ENCODE results near the gene CTCF.
A peak's percentile ranks its signal among the peaks of the same experiment; 100 is the strongest.

The CTCF gene

DNA sequence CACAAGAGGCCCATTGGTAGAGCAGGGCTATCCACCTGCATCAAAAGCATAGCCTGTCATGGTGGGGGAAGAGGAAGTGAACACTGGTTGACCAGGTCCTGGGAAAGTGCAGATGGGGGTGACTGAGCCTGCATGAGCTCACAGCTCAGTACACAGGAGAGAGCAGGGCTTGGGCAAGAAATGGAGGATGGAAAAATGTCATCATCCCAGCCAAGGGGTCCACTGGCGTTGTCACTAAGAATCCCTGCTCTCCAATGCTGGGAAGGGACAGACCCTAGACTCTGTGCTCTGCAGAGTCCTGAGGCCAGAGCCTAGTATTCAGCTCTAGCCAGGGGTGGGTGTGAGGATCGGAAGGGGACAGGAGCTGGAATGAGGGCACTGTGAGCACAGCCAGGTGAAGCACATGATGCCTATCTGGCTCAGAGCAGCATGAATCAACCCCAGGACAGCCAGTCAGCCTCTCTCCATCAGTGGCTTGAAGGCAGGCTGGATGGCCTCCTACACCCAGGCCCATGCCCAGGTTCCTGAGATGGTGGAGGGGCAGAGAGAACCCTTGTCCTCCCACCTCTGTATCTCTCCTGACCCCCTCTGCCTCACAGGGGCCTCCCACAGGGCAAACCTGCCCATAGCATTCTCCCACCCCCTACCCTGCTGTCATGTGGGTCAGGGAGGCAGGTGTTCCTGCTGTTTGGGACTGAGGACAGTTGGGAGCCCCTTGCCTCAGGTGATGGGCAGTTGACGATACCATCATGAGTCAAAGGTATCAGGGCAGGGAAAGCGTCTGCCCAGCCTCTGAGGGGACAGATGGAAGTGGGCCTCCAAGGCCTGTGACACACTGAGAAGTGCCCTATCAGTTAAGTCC lies 13.8 kb upstream of the CTCF start:
- Histone ChIP-seq H3K4me3 (ENCODE audit: low read depth in 1 of 2, low read length in 2 of 2) (no peak overlapping the region), H3K27me3 (ENCODE audit: control insufficient read depth in 1 of 2, insufficient read depth in 2 of 2, low read length in 2 of 2) (no peaks in the 10 kb centered on the region), H3K9me3 (ENCODE audit: control insufficient read depth in 1 of 2, low read length in 2 of 2) (no peaks in the 10 kb centered on the region), H3K4me1 (ENCODE audit: control insufficient read depth in 1 of 2, insufficient read depth in 2 of 2, low read length in 2 of 2) (peaks cover 21 to 28% of the 10 kb centered on the region in 2 donors), H3K27ac (ENCODE audit: low read depth, low read length) (no peak overlapping the region), H3K9ac (ENCODE audit: low read depth in 1 of 2, low read length in 2 of 2) (peak overlapping the region in 1 of 2 donors; percentile 29), H3K36me3 (ENCODE audit: control insufficient read depth in 1 of 2, insufficient read depth in 2 of 2, low read length in 2 of 2) (peaks cover 0 to 12% of the 10 kb centered on the region in 2 donors)

DNA sequence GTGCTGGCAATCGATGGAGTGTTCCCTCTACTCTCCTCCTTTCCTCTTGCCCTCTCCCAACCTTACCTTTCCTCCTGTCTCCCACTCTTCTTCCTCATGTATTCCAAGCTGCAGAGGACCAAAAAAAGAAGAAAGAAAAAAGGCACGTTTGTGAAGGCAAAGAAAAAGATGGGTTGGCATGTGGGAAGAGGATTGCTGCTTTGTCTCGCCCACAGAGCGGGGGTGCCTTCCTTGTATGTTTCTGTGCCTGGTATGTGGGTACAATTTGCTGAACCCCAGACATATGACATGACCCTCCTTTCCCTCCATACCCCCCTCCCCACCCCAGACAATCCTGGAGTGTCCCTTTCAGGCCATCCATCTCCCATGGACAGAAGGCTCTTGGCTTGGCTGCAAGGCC lies 13.1 kb upstream of the CTCF start:
- Histone ChIP-seq H3K36me3 (ENCODE audit: control insufficient read depth in 1 of 2, insufficient read depth in 2 of 2, low read length in 2 of 2) (peaks cover 0 to 5% of the 10 kb centered on the region in 2 donors), H3K4me1 (ENCODE audit: control insufficient read depth in 1 of 2, insufficient read depth in 2 of 2, low read length in 2 of 2) (peaks cover 21 to 28% of the 10 kb centered on the region in 2 donors), H3K9ac (ENCODE audit: low read depth in 1 of 2, low read length in 2 of 2) (peak overlapping the region in 1 of 2 donors; percentile 29), H3K27ac (ENCODE audit: low read depth, low read length) (no peak overlapping the region), H3K4me3 (ENCODE audit: low read depth in 1 of 2, low read length in 2 of 2) (no peak overlapping the region), H3K9me3 (ENCODE audit: control insufficient read depth in 1 of 2, low read length in 2 of 2) (no peaks in the 10 kb centered on the region), H3K27me3 (ENCODE audit: control insufficient read depth in 1 of 2, insufficient read depth in 2 of 2, low read length in 2 of 2) (no peaks in the 10 kb centered on the region)

DNA sequence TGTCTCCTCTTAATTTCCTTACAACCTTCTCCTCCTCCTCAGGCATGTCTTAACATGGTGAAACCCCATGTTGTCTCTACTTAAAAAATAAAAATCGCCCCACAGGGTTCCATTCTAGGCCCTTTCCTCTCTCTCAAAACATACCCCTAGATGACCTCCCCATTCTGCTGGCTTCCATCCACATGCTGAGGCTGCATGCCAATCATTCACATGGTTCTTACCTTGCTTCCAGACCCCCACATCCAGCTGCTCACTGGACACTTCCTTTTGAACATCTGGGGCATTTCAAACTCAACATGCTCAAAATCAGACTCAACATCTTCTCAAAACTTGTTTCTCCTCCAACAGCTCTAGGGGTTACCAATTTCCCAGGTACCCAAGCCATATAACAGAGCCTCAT lies 12.4 kb upstream of the CTCF start:
- Histone ChIP-seq H3K27ac (ENCODE audit: low read depth, low read length) (no peak overlapping the region), H3K9me3 (ENCODE audit: control insufficient read depth in 1 of 2, low read length in 2 of 2) (no peaks in the 10 kb centered on the region)

DNA sequence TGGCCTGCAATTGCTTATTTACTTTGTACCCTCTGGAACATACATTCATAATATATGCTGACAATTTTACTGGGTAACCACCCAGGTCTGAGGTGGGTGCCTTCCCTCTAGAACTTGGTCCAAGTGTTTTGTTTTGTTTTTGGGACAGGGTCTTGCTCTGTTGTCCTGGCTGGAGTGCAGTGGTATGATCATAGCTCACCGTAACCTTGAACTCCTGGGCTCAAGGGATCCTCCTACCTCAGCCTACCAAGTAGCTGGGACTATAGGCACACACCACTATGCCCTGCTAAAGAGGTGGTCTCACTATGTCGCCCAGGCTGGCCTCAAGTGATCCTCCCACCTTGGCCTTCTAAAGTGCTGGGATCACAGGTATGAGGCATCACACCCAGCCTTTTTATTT lies 11.2 kb upstream of the CTCF start:
- H3K36me3 ChIP-seq (ENCODE audit: control insufficient read depth in 1 of 2, insufficient read depth in 2 of 2, low read length in 2 of 2), result peaks cover 0 to under 1% of the 10 kb centered on the region in 2 donors
- H3K9ac ChIP-seq (ENCODE audit: low read depth in 1 of 2, low read length in 2 of 2), result no peak overlapping the region
- no peak overlapping the region for H3K4me3 ChIP-seq (ENCODE audit: low read depth in 1 of 2, low read length in 2 of 2)
- H3K9me3 ChIP-seq (ENCODE audit: control insufficient read depth in 1 of 2, low read length in 2 of 2), result no peaks in the 10 kb centered on the region
- no peak overlapping the region for H3K27ac ChIP-seq (ENCODE audit: low read depth, low read length)
- H3K27me3 ChIP-seq (ENCODE audit: control insufficient read depth in 1 of 2, insufficient read depth in 2 of 2, low read length in 2 of 2), result no peaks in the 10 kb centered on the region
- peaks cover 21 to 27% of the 10 kb centered on the region in 2 donors for H3K4me1 ChIP-seq (ENCODE audit: control insufficient read depth in 1 of 2, insufficient read depth in 2 of 2, low read length in 2 of 2)

More for the DNA sequence above, 12.4 kb upstream of the CTCF start:
- peaks cover 21 to 28% of the 10 kb centered on the region in 2 donors for H3K4me1 ChIP-seq (ENCODE audit: control insufficient read depth in 1 of 2, insufficient read depth in 2 of 2, low read length in 2 of 2)
- peaks cover 0 to 5% of the 10 kb centered on the region in 2 donors for H3K36me3 ChIP-seq (ENCODE audit: control insufficient read depth in 1 of 2, insufficient read depth in 2 of 2, low read length in 2 of 2)
- no peaks in the 10 kb centered on the region for H3K27me3 ChIP-seq (ENCODE audit: control insufficient read depth in 1 of 2, insufficient read depth in 2 of 2, low read length in 2 of 2)
- no peak overlapping the region for H3K4me3 ChIP-seq (ENCODE audit: low read depth in 1 of 2, low read length in 2 of 2)
- H3K9ac ChIP-seq (ENCODE audit: low read depth in 1 of 2, low read length in 2 of 2), result no peak overlapping the region

DNA sequence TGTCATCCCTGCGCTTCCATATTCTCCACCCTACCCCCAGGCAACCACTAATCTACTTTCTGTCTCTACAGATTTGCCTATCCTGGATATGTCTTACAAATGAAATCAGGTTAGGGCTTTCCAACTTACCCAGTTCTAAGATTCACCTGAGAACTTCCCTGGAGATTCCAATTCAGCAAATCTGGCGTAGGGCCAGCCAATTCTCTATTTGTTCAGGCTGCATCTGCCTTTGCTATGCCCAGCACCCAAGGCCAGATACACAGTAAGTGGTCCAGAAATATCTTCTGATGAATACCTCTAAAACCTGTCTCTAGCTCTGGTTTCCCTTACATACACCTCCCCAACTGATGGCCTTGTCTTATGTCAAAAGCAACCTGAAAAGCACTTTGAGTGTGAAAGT lies 10.4 kb upstream of the CTCF start:
- no peaks in the 10 kb centered on the region for H3K9me3 ChIP-seq (ENCODE audit: control insufficient read depth in 1 of 2, low read length in 2 of 2)
- H3K4me3 ChIP-seq (ENCODE audit: low read depth in 1 of 2, low read length in 2 of 2), result no peak overlapping the region
- no peaks in the 10 kb centered on the region for H3K36me3 ChIP-seq (ENCODE audit: control insufficient read depth in 1 of 2, insufficient read depth in 2 of 2, low read length in 2 of 2)
- peaks cover 13 to 18% of the 10 kb centered on the region in 2 donors for H3K4me1 ChIP-seq (ENCODE audit: control insufficient read depth in 1 of 2, insufficient read depth in 2 of 2, low read length in 2 of 2)
- no peak overlapping the region for H3K27ac ChIP-seq (ENCODE audit: low read depth, low read length)
- no peak overlapping the region for H3K9ac ChIP-seq (ENCODE audit: low read depth in 1 of 2, low read length in 2 of 2)
- no peaks in the 10 kb centered on the region for H3K27me3 ChIP-seq (ENCODE audit: control insufficient read depth in 1 of 2, insufficient read depth in 2 of 2, low read length in 2 of 2)

DNA sequence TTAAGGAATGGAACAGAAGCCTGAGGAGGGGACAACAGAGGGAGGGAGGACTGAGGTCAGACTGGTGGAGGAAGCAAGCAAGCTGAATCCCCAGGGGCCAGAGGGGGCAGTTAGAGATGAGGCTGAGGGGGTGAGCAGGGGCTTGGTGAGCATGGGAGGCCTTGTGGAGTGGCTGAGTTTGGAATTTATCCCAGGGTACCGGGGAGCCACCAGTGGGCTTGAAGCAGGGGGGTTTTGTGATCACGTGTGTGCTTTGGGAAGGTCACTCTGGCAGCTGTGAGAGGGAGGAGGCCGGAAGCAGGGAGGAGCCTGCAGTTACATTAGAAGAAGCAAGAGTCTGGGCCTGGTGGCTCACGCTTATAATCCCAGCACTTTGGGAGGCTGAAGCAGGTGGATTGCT lies 9.8 kb upstream of the CTCF start:
- H3K27ac ChIP-seq (ENCODE audit: low read depth, low read length), result no peak overlapping the region
- H3K9ac ChIP-seq (ENCODE audit: low read depth in 1 of 2, low read length in 2 of 2), result no peak overlapping the region
- no peaks in the 10 kb centered on the region for H3K27me3 ChIP-seq (ENCODE audit: control insufficient read depth in 1 of 2, insufficient read depth in 2 of 2, low read length in 2 of 2)
- H3K4me3 ChIP-seq (ENCODE audit: low read depth in 1 of 2, low read length in 2 of 2), result no peak overlapping the region
- H3K36me3 ChIP-seq (ENCODE audit: control insufficient read depth in 1 of 2, insufficient read depth in 2 of 2, low read length in 2 of 2), result no peaks in the 10 kb centered on the region
- H3K9me3 ChIP-seq (ENCODE audit: control insufficient read depth in 1 of 2, low read length in 2 of 2), result no peaks in the 10 kb centered on the region
- peaks cover 8 to 13% of the 10 kb centered on the region in 2 donors for H3K4me1 ChIP-seq (ENCODE audit: control insufficient read depth in 1 of 2, insufficient read depth in 2 of 2, low read length in 2 of 2)

DNA sequence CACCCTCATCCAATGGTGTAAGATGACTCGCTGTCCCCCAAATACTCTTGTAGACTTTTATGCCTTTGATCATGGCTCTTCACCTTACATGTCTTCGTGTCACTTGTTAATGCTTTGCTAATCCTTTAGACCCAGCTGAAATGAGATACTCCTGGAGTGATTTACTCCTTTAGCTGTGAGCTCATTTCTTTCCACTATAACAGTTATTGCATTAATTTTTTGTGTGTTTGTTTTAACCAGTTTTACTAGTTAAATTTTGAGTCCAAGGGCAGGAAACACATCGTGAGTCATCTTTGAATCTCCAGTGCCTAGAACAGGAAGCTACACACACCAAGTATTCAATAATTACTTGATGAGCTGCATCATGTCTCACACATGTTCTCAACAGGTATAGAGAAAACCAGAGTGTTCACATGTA lies 6.5 kb upstream of the CTCF start:
- Histone ChIP-seq H3K36me3 (ENCODE audit: control insufficient read depth in 1 of 2, insufficient read depth in 2 of 2, low read length in 2 of 2) (no peaks in the 10 kb centered on the region), H3K27ac (ENCODE audit: low read depth, low read length) (no peak overlapping the region), H3K9ac (ENCODE audit: low read depth in 1 of 2, low read length in 2 of 2) (no peak overlapping the region)

DNA sequence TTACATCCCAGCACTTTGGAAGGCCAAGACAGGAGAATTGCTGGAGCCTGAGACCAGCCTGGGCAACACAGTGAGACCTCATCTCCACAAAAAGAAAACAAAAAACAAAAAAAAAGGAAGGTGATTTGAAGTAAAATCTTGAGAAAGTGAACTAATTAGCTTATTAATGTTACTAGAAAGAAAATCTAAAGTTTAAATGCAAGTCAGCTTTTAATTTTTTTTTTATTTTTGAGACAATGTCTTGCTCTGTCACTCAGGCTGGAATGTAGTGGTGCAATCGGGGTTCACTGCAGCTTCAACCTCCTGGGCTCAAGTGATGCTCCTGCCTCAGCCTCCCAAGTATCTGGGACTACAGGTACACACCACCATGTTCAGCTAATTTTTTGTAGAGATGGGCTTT lies 3.5 kb upstream of the CTCF start:
- Histone ChIP-seq H3K9me3 (ENCODE audit: control insufficient read depth in 1 of 2, low read length in 2 of 2) (no peaks in the 10 kb centered on the region), H3K4me3 (ENCODE audit: low read depth in 1 of 2, low read length in 2 of 2) (no peak overlapping the region), H3K9ac (ENCODE audit: low read depth in 1 of 2, low read length in 2 of 2) (no peak overlapping the region)

More for the DNA sequence above, 6.5 kb upstream of the CTCF start:
- Histone ChIP-seq H3K9me3 (ENCODE audit: control insufficient read depth in 1 of 2, low read length in 2 of 2) (no peaks in the 10 kb centered on the region), H3K4me1 (ENCODE audit: control insufficient read depth in 1 of 2, insufficient read depth in 2 of 2, low read length in 2 of 2) (peaks cover 0 to under 1% of the 10 kb centered on the region in 2 donors), H3K4me3 (ENCODE audit: low read depth in 1 of 2, low read length in 2 of 2) (no peak overlapping the region), H3K27me3 (ENCODE audit: control insufficient read depth in 1 of 2, insufficient read depth in 2 of 2, low read length in 2 of 2) (no peaks in the 10 kb centered on the region)

DNA sequence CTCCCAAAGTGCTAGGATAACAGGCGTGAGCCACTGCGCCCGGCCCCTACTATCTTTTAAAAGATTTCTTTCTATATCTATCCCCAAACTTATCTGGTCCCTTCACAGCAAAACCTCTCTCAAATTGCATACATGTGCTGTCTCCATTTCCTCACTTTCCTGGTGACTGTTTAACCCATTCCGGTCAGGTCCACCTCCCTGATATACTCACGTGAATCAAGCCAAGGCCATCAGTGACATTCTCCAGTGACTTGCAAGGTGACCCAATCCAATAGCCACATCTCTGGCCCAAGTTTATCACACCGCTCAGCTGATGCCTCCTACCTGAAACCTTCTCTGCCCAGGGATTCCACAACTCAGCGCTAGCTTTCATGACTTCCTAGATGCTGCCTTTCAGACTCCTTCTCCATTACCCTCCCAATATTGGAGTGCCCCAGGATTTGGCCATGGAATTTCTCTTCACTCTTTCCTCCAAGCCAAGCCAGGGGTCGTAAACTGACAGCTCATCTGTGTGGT lies 1.4 kb upstream of the CTCF start:
- Histone ChIP-seq H3K9ac (ENCODE audit: low read depth in 1 of 2, low read length in 2 of 2) (peak overlapping the region in 1 of 2 donors; percentile 93), H3K27ac (ENCODE audit: low read depth, low read length) (no peak overlapping the region)

More for the DNA sequence above, 3.5 kb upstream of the CTCF start:
- Histone ChIP-seq H3K27me3 (ENCODE audit: control insufficient read depth in 1 of 2, insufficient read depth in 2 of 2, low read length in 2 of 2) (no peaks in the 10 kb centered on the region), H3K27ac (ENCODE audit: low read depth, low read length) (no peak overlapping the region), H3K4me1 (ENCODE audit: control insufficient read depth in 1 of 2, insufficient read depth in 2 of 2, low read length in 2 of 2) (peaks cover 7 to 11% of the 10 kb centered on the region in 2 donors), H3K36me3 (ENCODE audit: control insufficient read depth in 1 of 2, insufficient read depth in 2 of 2, low read length in 2 of 2) (no peaks in the 10 kb centered on the region)

DNA sequence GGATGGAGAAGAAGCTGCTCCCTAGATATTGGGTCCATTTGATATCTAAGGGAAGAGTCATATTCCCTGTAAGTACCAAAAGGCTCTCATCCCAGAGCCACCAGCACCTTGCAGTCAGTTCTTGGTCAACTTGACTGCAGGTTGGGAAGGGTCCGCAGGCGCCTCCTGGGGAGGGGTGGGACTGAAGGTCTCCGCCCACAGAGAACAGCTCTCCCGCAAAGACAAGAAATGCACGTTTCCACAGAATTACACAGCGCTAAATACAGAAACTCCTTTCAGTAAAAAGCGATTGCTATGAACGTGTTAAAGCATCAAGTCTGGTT lies 864 bp upstream of the CTCF start:
- Histone ChIP-seq H3K4me3 (ENCODE audit: low read depth in 1 of 2, low read length in 2 of 2) (peak overlapping the region; percentile 75 to 86), H3K9ac (ENCODE audit: low read depth in 1 of 2, low read length in 2 of 2) (peak overlapping the region; percentile 77 to 93), H3K27me3 (ENCODE audit: control insufficient read depth in 1 of 2, insufficient read depth in 2 of 2, low read length in 2 of 2) (no peaks in the 10 kb centered on the region), H3K9me3 (ENCODE audit: control insufficient read depth in 1 of 2, low read length in 2 of 2) (no peaks in the 10 kb centered on the region), H3K27ac (ENCODE audit: low read depth, low read length) (peak overlapping the region; percentile 95), H3K36me3 (ENCODE audit: control insufficient read depth in 1 of 2, insufficient read depth in 2 of 2, low read length in 2 of 2) (no peaks in the 10 kb centered on the region), H3K4me1 (ENCODE audit: control insufficient read depth in 1 of 2, insufficient read depth in 2 of 2, low read length in 2 of 2) (peaks cover 21 to 22% of the 10 kb centered on the region in 2 donors)

More for the DNA sequence above, 1.4 kb upstream of the CTCF start:
- peaks cover 18 to 22% of the 10 kb centered on the region in 2 donors for H3K4me1 ChIP-seq (ENCODE audit: control insufficient read depth in 1 of 2, insufficient read depth in 2 of 2, low read length in 2 of 2)
- no peaks in the 10 kb centered on the region for H3K9me3 ChIP-seq (ENCODE audit: control insufficient read depth in 1 of 2, low read length in 2 of 2)
- no peaks in the 10 kb centered on the region for H3K36me3 ChIP-seq (ENCODE audit: control insufficient read depth in 1 of 2, insufficient read depth in 2 of 2, low read length in 2 of 2)
- H3K27me3 ChIP-seq (ENCODE audit: control insufficient read depth in 1 of 2, insufficient read depth in 2 of 2, low read length in 2 of 2), result no peaks in the 10 kb centered on the region
- peak overlapping the region in 1 of 2 donors; percentile 86 for H3K4me3 ChIP-seq (ENCODE audit: low read depth in 1 of 2, low read length in 2 of 2)
